KMS-11 (cell line): ENCODE data around the gene HS2ST1.

ENCODE experiments used
- H2AFZ ChIP-seq: fragments of 200-600 bp; sonication (generic); 2 replicates; pipeline ENCODE4 v1.6.1; 2016; ENCODE audit warnings: antibody characterized with exemption, mixed run types, low read depth
- H3K27ac ChIP-seq: fragments of 200-600 bp; sonication (generic); 2 replicates; pipeline ENCODE4 v1.6.1; 2016; ENCODE audit warnings: mild to moderate bottlenecking, mixed run types
- H3K27me3 ChIP-seq: fragments of 200-600 bp; sonication (generic); 2 replicates; pipeline ENCODE4 v1.6.1; 2017; ENCODE audit warnings: mild to moderate bottlenecking, low read depth, mixed run types, moderate library complexity; ENCODE audit not compliant: insufficient read depth
- H3K36me3 ChIP-seq: fragments of 200-600 bp; sonication (generic); 2 replicates; pipeline ENCODE4 v1.6.1; 2017; ENCODE audit warnings: mild to moderate bottlenecking, mixed run types; ENCODE audit not compliant: insufficient read depth
- H3K4me1 ChIP-seq: fragments of 200-600 bp; sonication (generic); 2 replicates; pipeline ENCODE4 v1.6.1; 2016; ENCODE audit warnings: mild to moderate bottlenecking, low read depth, mixed run types; ENCODE audit not compliant: poor library complexity, severe bottlenecking
- H3K4me2 ChIP-seq: fragments of 200-600 bp; sonication (generic); 2 replicates; pipeline ENCODE4 v1.7.0; 2016; ENCODE audit warnings: mild to moderate bottlenecking, mixed run types
- H3K4me3 ChIP-seq: fragments of 200-600 bp; sonication (generic); IDR thresholded peaks from 2 replicates; pipeline ENCODE4 v1.6.1; 2017; ENCODE audit warnings: low read depth, low read length, mixed read lengths; ENCODE audit not compliant: insufficient read depth
- H3K79me2 ChIP-seq: fragments of 200-600 bp; sonication (generic); 2 replicates; pipeline ENCODE4 v1.6.1; 2016; ENCODE audit warnings: low read depth, mixed run types; ENCODE audit not compliant: insufficient read depth
- H3K9ac ChIP-seq: fragments of 200-600 bp; sonication (generic); 2 replicates; pipeline ENCODE4 v1.6.1; 2016; ENCODE audit warnings: mild to moderate bottlenecking, mixed run types
- H4K20me1 ChIP-seq: fragments of 200-600 bp; sonication (generic); 2 replicates; pipeline ENCODE4 v1.6.1; 2016; ENCODE audit warnings: mild to moderate bottlenecking, mixed run types; ENCODE audit not compliant: insufficient read depth
- TF ChIP-seq, protein P1 (sequence below): fragments of 200-600 bp; sonication (generic); conservative IDR thresholded peaks from 2 replicates; pipeline ENCODE4 v1.6.1; 2017; ENCODE audit warnings: low read depth, mild to moderate bottlenecking, antibody characterized with exemption, low read length, moderate library complexity, mixed read lengths

The HS2ST1 gene

DNA sequence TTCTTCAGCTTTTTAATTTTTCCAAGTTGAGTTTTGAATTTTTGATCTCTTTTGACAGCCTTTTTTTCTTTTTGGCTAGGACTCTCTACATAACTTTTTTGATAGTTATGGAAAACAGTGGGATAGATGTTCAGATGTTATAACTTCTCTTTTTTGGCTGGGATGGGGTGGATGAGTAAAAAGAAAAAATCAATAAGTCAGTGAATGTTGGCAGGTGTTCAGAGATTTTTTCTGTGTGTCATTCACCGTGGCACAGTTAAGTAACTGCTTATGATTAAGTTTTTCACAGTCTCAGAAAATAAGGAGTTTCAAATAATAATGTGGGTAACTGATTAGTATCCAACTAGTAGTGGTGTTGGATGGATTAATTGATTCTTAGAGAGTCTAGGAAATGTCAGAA, 24.0 kb downstream of the HS2ST1 start:
- Histone ChIP-seq H4K20me1 (no peaks in the 10 kb centered on the region), H3K4me3 (no peak overlapping the region), H3K27me3 (no peaks in the 10 kb centered on the region), H3K4me1 (peaks cover 9% of the 10 kb centered on the region), H3K36me3 (no peaks in the 10 kb centered on the region), H2AFZ (no peak overlapping the region), H3K4me2 (no peak overlapping the region), H3K27ac (no peak overlapping the region), H3K79me2 (no peaks in the 10 kb centered on the region; the same call in 1 of the 2 replicates), H3K9ac (no peak overlapping the region)
- TF ChIP-seq, protein P1, sequence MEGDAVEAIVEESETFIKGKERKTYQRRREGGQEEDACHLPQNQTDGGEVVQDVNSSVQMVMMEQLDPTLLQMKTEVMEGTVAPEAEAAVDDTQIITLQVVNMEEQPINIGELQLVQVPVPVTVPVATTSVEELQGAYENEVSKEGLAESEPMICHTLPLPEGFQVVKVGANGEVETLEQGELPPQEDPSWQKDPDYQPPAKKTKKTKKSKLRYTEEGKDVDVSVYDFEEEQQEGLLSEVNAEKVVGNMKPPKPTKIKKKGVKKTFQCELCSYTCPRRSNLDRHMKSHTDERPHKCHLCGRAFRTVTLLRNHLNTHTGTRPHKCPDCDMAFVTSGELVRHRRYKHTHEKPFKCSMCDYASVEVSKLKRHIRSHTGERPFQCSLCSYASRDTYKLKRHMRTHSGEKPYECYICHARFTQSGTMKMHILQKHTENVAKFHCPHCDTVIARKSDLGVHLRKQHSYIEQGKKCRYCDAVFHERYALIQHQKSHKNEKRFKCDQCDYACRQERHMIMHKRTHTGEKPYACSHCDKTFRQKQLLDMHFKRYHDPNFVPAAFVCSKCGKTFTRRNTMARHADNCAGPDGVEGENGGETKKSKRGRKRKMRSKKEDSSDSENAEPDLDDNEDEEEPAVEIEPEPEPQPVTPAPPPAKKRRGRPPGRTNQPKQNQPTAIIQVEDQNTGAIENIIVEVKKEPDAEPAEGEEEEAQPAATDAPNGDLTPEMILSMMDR: no peak

DNA sequence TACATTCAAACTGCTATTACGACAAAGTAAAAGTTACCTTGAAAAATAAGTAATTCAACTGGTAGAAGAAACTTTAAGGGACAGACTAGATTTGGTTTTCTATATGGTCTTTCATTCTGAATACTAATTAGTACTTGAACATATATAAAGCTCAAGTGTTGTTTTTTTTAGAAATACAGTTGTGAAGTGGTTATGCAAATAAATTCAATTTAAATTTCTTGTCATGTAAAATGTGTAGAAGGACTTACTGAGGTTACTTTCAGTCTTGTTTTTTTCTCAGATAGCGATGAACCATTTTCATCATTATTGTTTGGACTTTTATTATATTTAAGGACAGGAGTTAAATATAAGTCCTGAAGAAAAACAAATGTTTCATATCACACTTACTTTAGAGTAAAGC, 24.4 kb downstream of the HS2ST1 start:
- H3K27ac ChIP-seq: no peak overlapping the region
- H3K4me3 ChIP-seq: no peak overlapping the region
- H3K4me1 ChIP-seq: peaks cover 9% of the 10 kb centered on the region
- no peak overlapping the region for H2AFZ ChIP-seq
- no peak overlapping the region for H3K9ac ChIP-seq
- H3K4me2 ChIP-seq: no peak overlapping the region
- H3K27me3 ChIP-seq: no peaks in the 10 kb centered on the region
- no peaks in the 10 kb centered on the region for H3K36me3 ChIP-seq
- TF ChIP-seq, protein P1: no peak
- H4K20me1 ChIP-seq: no peaks in the 10 kb centered on the region
- H3K79me2 ChIP-seq: no peaks in the 10 kb centered on the region; the same call in 1 of the 2 replicates

DNA sequence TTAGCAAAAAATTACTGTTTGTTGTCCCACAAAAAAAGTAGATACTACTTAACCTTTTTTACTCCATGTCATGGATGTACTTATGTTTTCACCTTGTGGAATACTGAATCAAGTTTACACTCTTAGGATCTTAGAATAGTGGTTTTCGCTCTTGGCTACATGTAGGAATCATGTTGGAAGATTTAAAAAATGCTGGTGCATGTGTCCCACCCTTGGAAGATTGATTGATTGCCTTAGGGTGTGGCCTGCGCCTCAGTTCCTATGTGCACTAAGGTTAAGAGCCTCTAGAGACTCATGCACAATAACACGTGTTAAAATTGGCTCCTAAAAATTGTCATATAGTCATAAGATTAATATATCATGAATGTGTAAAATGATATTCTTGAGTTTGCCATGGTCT, 25.0 kb downstream of the HS2ST1 start:
- Histone ChIP-seq H3K4me1 (peaks cover 9% of the 10 kb centered on the region), H3K36me3 (no peaks in the 10 kb centered on the region), H3K27me3 (no peaks in the 10 kb centered on the region), H3K4me2 (no peak overlapping the region), H3K27ac (no peak overlapping the region), H3K4me3 (no peak overlapping the region), H4K20me1 (no peaks in the 10 kb centered on the region), H2AFZ (no peak overlapping the region), H3K79me2 (no peaks in the 10 kb centered on the region; the same call in 1 of the 2 replicates), H3K9ac (no peak overlapping the region)
- TF ChIP-seq, protein P1: no peak

DNA sequence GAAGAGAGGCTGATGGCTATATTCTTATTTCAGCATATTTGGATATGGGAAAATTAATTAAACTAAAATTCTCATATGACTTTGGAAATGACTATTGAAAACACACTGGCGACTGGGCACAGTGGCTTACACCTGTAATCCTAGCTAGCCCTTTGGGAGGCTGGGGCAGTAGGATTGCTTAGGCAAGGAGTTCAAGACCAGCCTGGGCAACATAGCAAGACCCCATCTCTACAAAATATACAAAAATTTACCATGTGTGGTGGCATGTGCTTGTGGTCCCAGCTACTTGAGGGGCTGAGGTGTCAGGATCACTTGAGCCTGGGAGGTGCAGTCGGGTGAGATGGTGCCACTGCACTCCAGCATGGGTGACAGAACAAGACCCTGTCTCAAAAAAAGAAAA, 26.2 kb downstream of the HS2ST1 start:
- no peaks in the 10 kb centered on the region for H3K36me3 ChIP-seq
- H3K9ac ChIP-seq: no peak overlapping the region
- no peaks in the 10 kb centered on the region for H3K27me3 ChIP-seq
- H3K79me2 ChIP-seq: no peaks in the 10 kb centered on the region
- H2AFZ ChIP-seq: no peak overlapping the region
- no peak overlapping the region for H3K4me2 ChIP-seq
- H4K20me1 ChIP-seq: no peaks in the 10 kb centered on the region
- peaks cover 9% of the 10 kb centered on the region for H3K4me1 ChIP-seq
- TF ChIP-seq, protein P1: no peak
- no peak overlapping the region for H3K27ac ChIP-seq
- no peak overlapping the region for H3K4me3 ChIP-seq
